ENCODE measurements around the gene WDR46.
"Not testable (repeated sequence)": the region's sequence is repeated elsewhere in the genome, so short reads cannot be mapped to it uniquely, and the experiment has no call there.

Gene WDR46

DNA sequence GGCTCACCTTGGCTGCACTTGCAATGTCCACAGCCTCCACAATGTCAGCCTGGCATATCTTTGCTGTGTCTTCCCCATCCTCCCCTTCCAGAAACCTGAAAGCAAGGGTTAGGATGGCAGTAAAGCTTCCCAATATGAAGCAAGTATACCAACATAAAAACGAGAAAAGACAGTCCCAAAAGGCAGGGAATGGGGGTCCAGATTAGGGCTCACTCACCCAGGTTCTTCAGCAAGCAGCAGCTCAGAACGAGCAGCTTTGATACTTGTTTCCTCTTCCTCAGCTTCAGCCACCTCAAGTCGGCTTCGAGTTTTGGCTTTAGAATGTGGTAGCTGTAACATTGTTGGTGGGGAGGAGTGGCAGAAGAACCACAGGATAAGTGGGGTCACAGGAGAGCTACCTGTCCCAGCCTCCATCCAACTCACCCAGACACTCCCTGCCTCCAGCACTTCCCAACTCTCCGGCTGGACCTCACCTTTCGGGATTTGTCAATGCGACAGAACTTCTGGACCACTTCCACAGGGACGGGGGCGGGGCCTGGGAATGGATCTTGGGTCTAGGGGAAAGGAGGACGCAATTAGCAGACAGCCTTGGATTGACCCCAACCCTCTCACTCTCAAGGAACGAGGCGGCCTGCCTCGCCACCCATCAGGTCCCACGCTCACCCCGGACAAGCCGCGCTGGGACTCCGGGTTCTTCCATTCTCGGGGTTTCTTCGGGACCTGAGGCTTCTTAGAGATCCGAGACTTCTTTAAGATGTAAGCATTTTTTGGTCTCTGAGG, 708 bp downstream of the WDR46 start:
- DNase-seq (ENCODE audit: low spot score) = no peak

- DNase-seq (ENCODE audit: low spot score) = no peak
Observed at GRCh38 chr6:33286946-33287914, 1.8 kb downstream of the WDR46 start.

- DNase-seq (ENCODE audit: low spot score) = not testable (repeated sequence)
Observed at GRCh38 chr6:33285214-33285613, 3.8 kb downstream of the WDR46 start.

DNA sequence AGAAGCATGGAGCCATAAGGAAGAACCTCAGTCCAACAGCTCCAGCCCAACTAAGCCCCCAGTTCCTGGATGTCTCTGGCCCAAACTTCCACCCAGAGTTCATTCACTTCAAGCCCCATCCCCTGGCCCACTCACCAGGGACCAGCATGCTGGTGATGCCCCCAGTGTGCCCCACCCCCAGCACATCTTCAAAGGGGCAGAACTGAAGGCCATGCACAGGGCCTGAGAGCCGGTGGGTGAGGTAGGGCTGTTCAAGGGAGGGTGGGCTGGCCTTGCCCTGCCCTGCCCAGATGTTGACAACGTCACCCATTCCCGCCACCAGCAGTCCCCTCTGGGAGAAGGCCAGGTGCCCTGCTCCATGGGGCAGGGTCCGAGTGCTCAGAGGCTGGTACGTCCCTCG, 8.5 kb downstream of the WDR46 start:
- no peak for DNase-seq (ENCODE audit: low spot score)

GRCh38 chr6:33279971-33280511, 9.0 kb downstream of the WDR46 start:
- peak; percentile 68 for DNase-seq (ENCODE audit: low spot score)

GRCh38 chr6:33279257-33279695, 9.8 kb downstream of the WDR46 start:
- no peak for DNase-seq (ENCODE audit: low spot score)

GRCh38 chr6:33278810-33279209, 10.2 kb downstream of the WDR46 start:
- no peak for DNase-seq (ENCODE audit: low spot score)

GRCh38 chr6:33278392-33278741, 10.7 kb downstream of the WDR46 start:
- DNase-seq (ENCODE audit: low spot score) = no peak

GRCh38 chr6:33277663-33278391, 11.2 kb downstream of the WDR46 start:
- no peak for DNase-seq (ENCODE audit: low spot score)

- DNase-seq (ENCODE audit: low spot score) = peak; percentile 47
Observed at GRCh38 chr6:33276864-33277662, 12.0 kb downstream of the WDR46 start, which contains the start of gene B3GALT4. B3GALT4 (plus strand) TSS chr6:33277123; CDS start chr6:33277420, 297 bp downstream.

GRCh38 chr6:33276581-33276863, 12.5 kb downstream of the WDR46 start:
- DNase-seq (ENCODE audit: low spot score) = no peak

- DNase-seq (ENCODE audit: low spot score) = not testable (repeated sequence)
Observed at GRCh38 chr6:33275795-33276580, 13.1 kb downstream of the WDR46 start.

GRCh38 chr6:33273924-33274902, 14.8 kb downstream of the WDR46 start:
- no peak for DNase-seq (ENCODE audit: low spot score)

DNA sequence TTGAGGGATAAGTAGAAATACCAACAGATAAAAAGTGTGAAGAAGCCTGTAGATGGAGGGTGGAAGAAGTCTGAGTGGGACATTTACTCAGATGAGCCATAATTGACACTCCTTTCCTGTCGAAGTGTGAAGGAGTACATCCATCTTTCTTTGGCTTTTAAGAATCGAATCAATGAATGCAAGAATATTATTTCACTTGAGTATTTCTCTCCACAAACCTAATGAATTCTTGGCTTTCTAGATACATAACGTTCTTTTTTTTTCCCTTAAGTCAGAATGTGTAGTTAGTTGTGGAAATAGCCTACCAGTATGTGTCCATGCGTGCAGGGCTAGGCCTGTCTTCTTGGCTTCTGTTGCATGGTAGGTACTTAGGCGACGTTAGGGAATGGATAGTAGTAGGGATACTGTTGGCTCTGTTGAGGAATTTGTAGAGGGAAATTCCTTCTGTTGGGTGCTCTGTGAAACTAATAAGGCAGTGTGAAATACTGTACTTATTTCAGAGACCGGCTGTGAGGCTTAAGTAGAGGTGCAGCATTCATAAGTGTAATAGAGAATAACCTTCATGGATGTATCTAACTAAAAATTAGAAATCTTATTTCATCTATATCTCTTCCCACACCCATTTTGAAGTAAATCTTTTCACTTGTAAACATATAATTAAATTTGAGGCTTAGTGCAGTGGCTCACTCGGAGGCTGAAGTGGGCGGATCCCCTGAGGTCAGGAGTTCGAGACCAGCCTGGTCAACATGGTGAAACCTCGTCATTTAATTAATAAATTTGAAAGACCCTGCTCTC, 15.7 kb downstream of the WDR46 start:
- DNase-seq (ENCODE audit: low spot score) = no peak

DNA sequence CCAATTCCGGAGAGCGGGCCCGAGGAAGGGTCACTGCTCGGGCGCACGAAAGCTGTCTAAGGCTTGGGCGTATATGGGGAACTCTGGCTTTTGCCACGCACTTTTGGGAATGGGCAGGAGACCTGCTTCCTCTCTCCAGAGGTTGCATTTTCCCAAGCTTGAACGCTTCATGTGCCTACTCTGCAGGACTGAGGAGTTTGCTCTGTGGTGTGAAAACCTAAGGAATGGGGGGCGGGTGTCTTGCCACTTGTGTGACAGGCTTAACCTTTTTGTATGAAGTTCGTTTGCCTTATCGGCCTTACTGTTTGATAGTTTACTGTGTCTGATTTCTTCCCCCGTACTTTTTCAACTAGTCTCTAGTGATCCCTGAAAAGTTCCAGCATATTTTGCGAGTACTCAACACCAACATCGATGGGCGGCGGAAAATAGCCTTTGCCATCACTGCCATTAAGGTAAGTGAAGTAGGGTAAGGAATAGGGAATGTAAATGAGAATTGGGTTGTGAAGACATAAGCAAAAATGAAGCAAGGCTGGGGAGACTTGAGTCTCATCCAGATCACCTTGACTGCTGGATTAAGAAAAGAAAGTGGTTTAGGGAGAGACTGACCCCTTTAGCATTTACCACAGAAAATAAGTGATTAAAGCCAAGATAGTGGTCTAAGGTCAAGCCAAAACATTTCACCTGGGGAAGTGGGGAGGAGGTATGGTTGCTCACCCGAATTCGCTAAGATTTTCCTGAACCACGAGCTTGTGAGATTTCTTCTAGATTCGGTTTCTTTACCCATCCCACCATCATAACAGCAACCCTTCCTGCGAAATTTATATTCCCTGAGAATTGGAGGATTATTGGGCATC, 16.5 kb downstream of the WDR46 start:
- DNase-seq (ENCODE audit: low spot score) = no peak

GRCh38 chr6:33271468-33272274, 17.4 kb downstream of the WDR46 start, which contains the start of the genes RPS18 and VPS52:
RPS18 (plus strand) TSS chr6:33272075; CDS start chr6:33272120, 45 bp downstream.
VPS52 (minus strand) TSS chr6:33271876; CDS start chr6:33271675, 201 bp downstream.
- DNase-seq (ENCODE audit: low spot score) = peak; percentile 93

Data from kidney capillary endothelial cell (primary cell).